OCI-M1 (cell line): Measurements from ENCODE around the gene OLFM2.
A peak's percentile ranks its signal among the peaks of the same experiment; 100 is the strongest.
"Not testable (repeated sequence)": the region's sequence is repeated elsewhere in the genome, so short reads cannot be mapped to it uniquely, and the experiment has no call there.

Experiments
- DNase-seq: peaks from one replicate; lab custom pipeline; 2025; lab: John Stamatoyannopoulos, UW

OLFM2 gene

GRCh38 chr19:9941671-9942070, 5.4 kb upstream of the OLFM2 start:
- DNase-seq, result no peak

GRCh38 chr19:9941231-9941630, 4.9 kb upstream of the OLFM2 start:
- no peak for DNase-seq

DNA sequence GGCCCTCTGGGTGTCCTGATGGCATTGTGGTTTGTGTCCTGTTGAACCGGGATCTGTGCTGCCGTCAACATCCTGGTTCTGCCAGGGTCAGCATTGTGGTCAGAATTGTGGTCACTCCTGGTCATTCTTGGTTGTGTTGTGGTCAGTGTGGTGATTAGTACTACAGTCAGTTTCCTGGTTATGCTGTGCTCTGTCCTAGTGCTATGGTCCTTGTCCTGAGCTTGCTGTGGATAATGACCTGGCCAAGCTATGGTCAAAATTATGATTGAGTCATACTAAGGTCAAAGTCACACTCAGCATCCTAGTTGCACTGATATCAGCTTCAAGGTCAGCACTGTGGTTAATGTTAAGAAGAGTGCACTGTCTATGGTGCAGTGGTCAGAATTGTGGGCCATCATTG, 4.5 kb upstream of the OLFM2 start:
- DNase-seq, result peak; percentile 23

- DNase-seq, result no peak
Measured at GRCh38 chr19:9939301-9939913, 3.1 kb upstream of the OLFM2 start.

DNA sequence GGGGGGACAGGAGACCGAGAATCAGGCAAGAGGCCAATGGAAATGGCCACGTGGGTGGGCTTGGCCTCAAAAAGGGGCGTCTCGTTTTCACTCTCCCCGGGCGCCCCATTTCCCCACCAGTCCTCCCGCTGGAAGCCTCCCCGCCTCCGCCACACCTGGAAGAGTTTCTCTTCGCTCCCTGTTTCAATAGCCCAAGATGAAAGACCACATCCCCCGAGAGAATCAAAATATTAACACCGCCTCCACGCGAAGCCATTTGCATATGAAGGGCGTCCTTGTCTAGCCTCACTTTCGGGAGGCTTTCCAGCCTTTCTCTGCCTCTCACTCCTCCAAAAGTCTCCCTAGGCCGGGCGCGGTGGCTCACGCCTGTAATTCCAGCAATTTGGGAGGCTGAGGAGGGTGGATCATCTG, 691 bp upstream of the OLFM2 start:
- no peak for DNase-seq

DNA sequence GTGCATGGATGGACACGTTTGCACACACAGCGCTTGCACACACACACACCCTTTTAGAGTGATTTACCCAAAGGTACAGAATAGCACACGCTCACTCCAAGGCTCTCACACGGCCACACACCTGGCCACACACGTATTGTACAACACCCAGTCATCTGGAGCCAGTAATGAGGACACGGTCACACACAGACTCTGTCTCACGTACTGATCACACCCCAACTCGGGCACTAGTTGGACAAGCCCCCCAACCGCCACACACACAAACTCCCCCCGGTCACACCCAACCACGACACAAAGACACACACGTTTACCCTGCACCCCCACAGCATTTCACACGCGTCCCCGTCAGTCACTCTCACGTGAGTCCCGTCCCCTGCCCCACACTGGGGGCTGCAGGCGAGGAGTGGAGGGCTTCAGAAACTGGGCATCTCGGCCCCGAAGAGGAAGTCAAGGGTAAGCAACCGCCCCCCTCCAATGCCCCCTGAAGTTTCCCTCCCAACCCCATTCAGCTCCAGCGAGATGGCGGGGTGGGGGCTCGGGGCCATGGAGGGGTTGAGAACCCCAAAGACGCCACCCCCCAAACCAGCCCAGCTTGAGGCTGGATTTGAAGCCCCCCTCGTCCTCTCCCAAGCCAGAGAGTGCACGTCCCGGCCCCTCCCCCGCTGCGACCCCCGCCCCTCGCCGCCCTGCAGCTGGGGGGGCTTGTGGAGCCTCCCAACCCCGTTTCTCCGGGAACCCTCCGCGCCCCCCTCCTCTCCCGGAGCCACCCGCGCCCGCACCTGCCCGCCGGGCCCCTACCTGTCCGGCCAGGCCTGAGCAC, 599 bp downstream of the OLFM2 start:
- DNase-seq, result no peak

GRCh38 chr19:9934132-9934950, 2.0 kb downstream of the OLFM2 start:
- peak; percentile 90 for DNase-seq

- DNase-seq, result no peak
Measured at GRCh38 chr19:9932835-9933234, 3.5 kb downstream of the OLFM2 start.

- no peak for DNase-seq
Measured at GRCh38 chr19:9931629-9932028, 4.7 kb downstream of the OLFM2 start.

DNA sequence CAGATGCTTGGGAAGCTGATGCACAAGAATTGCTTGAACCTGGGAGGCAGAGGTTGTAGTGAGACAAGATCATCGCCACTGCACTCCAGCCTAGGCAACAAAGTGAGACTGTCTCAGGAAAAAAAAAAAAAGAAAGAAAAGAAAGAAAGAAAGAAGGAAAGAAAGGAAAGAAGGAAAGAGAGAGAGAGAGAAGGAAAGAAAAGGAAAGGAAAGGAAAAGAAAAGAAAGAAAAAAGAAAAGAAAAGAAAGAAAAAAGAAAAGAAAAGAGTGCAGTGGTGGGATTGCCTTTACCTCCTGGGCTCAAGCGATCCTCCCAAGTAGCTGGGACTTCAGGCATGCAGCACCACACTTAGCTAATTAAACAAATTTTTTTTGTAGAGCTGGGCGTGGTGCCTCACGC, 12.9 kb downstream of the OLFM2 start:
- no peak for DNase-seq

GRCh38 chr19:9922782-9923379, 13.4 kb downstream of the OLFM2 start:
- not testable (repeated sequence) for DNase-seq

DNA sequence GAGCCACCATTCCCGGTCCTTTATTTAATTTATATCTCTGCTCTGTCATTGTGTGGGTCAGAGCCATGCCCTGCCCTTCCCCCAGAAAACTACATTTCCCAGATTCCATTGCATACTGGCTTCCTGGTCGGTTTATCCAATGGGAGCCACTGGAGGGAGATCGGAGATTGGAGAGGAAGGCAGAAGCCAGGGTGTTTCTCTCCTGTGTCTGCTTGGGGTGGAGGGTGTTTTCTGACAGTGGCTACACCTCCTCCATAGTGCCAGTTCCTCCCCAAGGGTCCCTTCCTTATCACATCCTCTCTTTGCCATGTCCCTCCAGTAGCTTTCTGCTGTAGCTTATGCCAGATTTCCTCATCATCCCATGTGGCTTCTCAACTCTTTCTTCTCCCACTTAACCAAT, 19.0 kb downstream of the OLFM2 start:
- peak; percentile 91 for DNase-seq

GRCh38 chr19:9916719-9917118, 19.6 kb downstream of the OLFM2 start:
- no peak for DNase-seq

DNA sequence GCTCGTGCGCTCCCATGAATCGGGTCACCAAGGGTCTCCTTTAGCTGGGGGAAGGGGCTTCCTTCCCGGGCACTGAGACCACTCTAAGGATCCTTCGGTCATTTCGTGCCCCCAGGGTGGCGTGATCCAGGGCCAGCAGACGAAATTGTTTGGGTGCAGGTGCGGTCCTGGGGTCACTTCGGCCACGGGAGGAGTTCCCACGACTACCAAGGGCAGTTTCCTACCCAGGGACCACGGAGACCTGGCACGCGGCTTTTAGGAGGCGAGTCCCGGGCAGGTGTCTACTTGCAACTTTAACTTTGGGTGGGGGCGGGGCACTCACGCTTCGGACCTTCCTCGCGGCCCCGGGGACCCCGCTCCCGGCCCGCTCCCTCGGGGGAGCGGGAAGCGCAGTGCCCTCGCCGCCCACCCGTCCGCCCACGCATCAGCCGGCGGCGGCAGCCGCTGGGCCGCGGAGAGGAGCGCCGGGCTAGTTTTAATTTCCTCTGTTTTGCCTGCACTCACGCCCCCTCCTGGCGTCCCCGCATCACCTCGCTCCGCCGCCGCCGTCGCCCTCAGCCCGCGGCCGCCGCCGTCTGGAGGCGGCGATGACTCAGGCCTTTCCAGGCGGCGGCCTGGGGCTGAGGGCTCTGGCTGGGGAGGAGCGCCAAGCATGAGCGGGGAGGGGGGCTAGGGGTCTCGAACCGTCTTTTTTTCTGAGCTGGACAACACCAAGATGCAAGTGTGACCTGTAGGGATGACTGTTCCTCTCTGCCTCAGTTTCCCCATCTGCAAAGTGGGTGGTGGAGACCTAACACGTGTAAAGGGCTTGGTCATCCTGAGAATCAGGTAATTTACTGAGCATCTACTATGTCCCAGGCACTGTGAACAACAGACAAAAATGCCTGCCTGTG, 21.8 kb downstream of the OLFM2 start:
- DNase-seq, result peak; percentile 97

DNA sequence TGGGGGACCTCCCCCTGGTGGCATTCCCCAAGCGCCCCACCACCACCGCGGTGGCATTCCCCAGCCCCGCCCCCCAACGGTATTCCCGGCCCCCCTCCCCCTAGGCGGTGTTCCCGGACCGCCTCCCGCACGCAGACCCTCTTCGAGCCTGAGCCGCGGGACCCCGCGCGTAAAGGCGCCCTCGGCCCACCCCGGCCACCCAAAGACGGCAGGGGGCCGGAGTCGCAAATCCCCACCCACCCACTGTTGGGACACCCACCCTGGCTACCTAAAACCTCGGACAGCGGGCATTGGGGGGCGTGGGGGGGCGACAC, 22.4 kb downstream of the OLFM2 start:
- no peak for DNase-seq

DNA sequence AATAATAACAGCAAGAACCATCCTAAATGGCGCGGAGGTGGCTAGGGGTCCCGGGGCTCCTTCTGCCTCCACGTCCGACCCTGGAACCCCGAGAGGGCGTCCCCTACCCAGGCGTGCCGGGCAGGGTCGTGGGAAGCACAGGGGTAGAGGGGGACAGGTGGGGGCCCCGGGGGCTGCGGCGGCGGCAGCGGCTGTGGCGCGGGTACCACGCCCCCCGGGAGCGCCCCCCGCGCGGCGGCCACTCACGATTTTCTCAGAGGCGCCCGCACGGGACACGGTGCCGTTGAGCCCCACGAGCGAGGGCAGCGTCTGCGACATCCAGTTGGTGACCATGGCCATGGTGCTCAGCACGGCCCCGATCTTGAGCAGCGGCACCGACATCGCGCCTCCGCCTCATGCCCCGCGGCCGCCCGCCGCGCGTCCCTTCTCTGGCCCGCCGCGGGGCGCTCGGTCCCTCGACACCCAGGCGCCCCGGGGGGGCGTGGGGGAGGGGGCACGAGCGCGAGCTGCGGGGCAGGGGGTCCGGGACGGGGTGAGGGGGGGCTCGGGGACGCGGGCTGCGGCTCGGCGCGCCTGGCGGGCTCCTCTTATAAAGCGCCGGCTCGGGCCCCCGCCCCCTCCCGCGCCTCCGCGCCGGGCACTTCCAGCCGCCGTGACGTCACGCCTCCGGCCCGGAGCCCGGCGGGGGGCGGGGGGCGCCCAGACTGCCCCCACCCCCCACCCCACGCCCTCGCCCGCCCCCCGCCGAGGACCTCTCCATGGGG, 22.9 kb downstream of the OLFM2 start:
- no peak for DNase-seq

- no peak for DNase-seq
Measured at GRCh38 chr19:9912551-9913236, 23.6 kb downstream of the OLFM2 start.

GRCh38 chr19:9911524-9912185, 24.7 kb downstream of the OLFM2 start:
- DNase-seq, result no peak

- DNase-seq, result no peak
Measured at GRCh38 chr19:9910625-9911024, 25.7 kb downstream of the OLFM2 start.

- no peak for DNase-seq
Measured at GRCh38 chr19:9909251-9909650, 27.1 kb downstream of the OLFM2 start.
